HCT116 (cell line): ENCODE measurements around the gene SLC26A5. TPM values are rescaled to one million over a fixed set of nuclear protein-coding genes. Genes with fewer than 3 reads are reported as not detected.

Experiments used
- ATAC-seq: fragments of 200-7000 bp; cut with Tn5 transposase; 2 replicates; pipeline ENCODE4 v1.9.1; 2020; ENCODE audit warnings: mild to moderate bottlenecking, moderate library complexity
- BruUV-seq: library from RNA; stranded (reverse); fragments of 400-500 nt; replicated peaks from 2 replicates; lab custom pipeline; 2021; lab: Mats Ljungman, UMichigan
- CTCF ChIA-PET: fragments of 300-600 bp; sonication (Branson Sonifier 250); formaldehyde crosslinking; loops from one replicate; lab custom pipeline; 2021; ENCODE audit warnings: antibody characterized with exemption; lab: Charles Lee
- POLR2A ChIA-PET: fragments of 300-600, 350-600 bp; sonication (Branson Sonifier 250); formaldehyde crosslinking; loops from one replicate; lab custom pipeline; 2021; ENCODE audit warnings: antibody characterized with exemption; lab: Charles Lee
- RAD21 ChIA-PET, 2 experiments: fragments of 300-600 bp; sonication (Branson Sonifier 250); formaldehyde crosslinking; loops; one replicate each; lab custom pipeline; 2023; ENCODE audit warnings: low total read pairs in 2 of 2; ENCODE audit not compliant: uncharacterized antibody in 2 of 2, unreplicated experiment in 2 of 2, low non-redundant PET in 1 of 2; lab: Charles Lee
- DNase-seq: peaks from one replicate; pipeline ENCODE4 v3.0.0-alpha.2; 2010; ENCODE audit warnings: low read depth, low spot score
- H2AFZ ChIP-seq: fragments of 200-600 bp; shearing (Covaris generic), sonication (generic); 2 replicates; pipeline ENCODE4 v1.6.1; 2017; ENCODE audit warnings: low read depth, mixed run types, mixed read lengths, antibody characterized with exemption, low read length; ENCODE audit not compliant: poor library complexity, severe bottlenecking
- H3K27ac ChIP-seq: 2 replicates; pipeline ENCODE4 v1.5.1; 2012; ENCODE audit warnings: low read depth, low read length
- H3K27me3 ChIP-seq: fragments of 200-600 bp; sonication (generic); 2 replicates; pipeline ENCODE4 v1.6.1; 2016; ENCODE audit warnings: mixed run types, low read length, mixed read lengths; ENCODE audit not compliant: insufficient read depth
- H3K36me3 ChIP-seq, 2 experiments: fragments of 200-500 bp in 1 of 2; fragments of 200-600 bp in 1 of 2; sonication (Bioruptor generic) in 1 of 2; sonication (generic) in 1 of 2; 2 replicates each; pipeline versions ENCODE4 v1.5.1 to v1.6.1; 2014 to 2016; ENCODE audit warnings: low read length in 2 of 2, inconsistent platforms in 1 of 2, mixed read lengths in 1 of 2, mixed run types in 1 of 2; ENCODE audit not compliant: insufficient read depth in 2 of 2, control insufficient read depth in 1 of 2
- H3K4me1 ChIP-seq, 2 experiments: fragments of 200-600 bp in 1 of 2; sonication (generic) in 1 of 2; 2 replicates each; pipeline versions ENCODE4 v1.5.1 to v1.6.1; 2012 to 2017; ENCODE audit warnings: low read length in 2 of 2, inconsistent platforms in 1 of 2, mild to moderate bottlenecking in 1 of 2, mixed read lengths in 1 of 2, mixed run types in 1 of 2, moderate library complexity in 1 of 2; ENCODE audit not compliant: insufficient read depth in 2 of 2, control insufficient read depth in 1 of 2
- H3K4me2 ChIP-seq: fragments of 200-600 bp; sonication (generic); 2 replicates; pipeline ENCODE4 v1.6.1; 2017; ENCODE audit warnings: mixed run types, low read length, mixed read lengths
- H3K4me3 ChIP-seq, 2 experiments: fragments of 200-600 bp in 1 of 2; sonication (generic) in 1 of 2; replicated peaks in 1 of 2; 2 replicates each; pipeline ENCODE4 v1.5.1; 2011 to 2016; ENCODE audit warnings: low read length in 2 of 2, control low read depth in 1 of 2, low read depth in 1 of 2, mild to moderate bottlenecking in 1 of 2, mixed read lengths in 1 of 2, mixed run types in 1 of 2
- H3K79me2 ChIP-seq: fragments of 200-600 bp; sonication (generic); 2 replicates; pipeline ENCODE4 v1.6.1; 2017; ENCODE audit warnings: mild to moderate bottlenecking, mixed run types, low read length, moderate library complexity, mixed read lengths; ENCODE audit not compliant: insufficient read depth
- H3K9ac ChIP-seq: fragments of 200-600 bp; sonication (generic); 2 replicates; pipeline ENCODE4 v1.6.1; 2016; ENCODE audit warnings: low read length, mixed read lengths
- H3K9me2 ChIP-seq: fragments of 200-600 bp; sonication (generic), shearing (Covaris generic); 2 replicates; pipeline ENCODE4 v1.6.1; 2017; ENCODE audit warnings: mixed run types, mild to moderate bottlenecking, moderate library complexity; ENCODE audit not compliant: insufficient read depth
- H3K9me3 ChIP-seq, 2 experiments: fragments of 200-500 bp in 1 of 2; fragments of 200-600 bp in 1 of 2; sonication (Bioruptor generic) in 1 of 2; sonication (generic) in 1 of 2; 2 replicates each; pipeline ENCODE4 v1.6.1; 2014 to 2017; ENCODE audit warnings: low read length in 2 of 2, mixed read lengths in 2 of 2, inconsistent platforms in 1 of 2, low read depth in 1 of 2, mild to moderate bottlenecking in 1 of 2, mixed run types in 1 of 2, moderate library complexity in 1 of 2; ENCODE audit not compliant: control insufficient read depth in 1 of 2, insufficient read depth in 1 of 2
- H4K20me1 ChIP-seq: fragments of 200-600 bp; sonication (generic), shearing (Covaris generic); 2 replicates; pipeline ENCODE4 v1.6.1; 2017; ENCODE audit warnings: mixed run types, mild to moderate bottlenecking, moderate library complexity; ENCODE audit not compliant: insufficient read depth
- CBX3 ChIP-seq: IDR thresholded peaks from 2 replicates; pipeline ENCODE4 v1.6.1; 2012; ENCODE audit warnings: low read depth
- CEBPB ChIP-seq: IDR thresholded peaks from 2 replicates; pipeline ENCODE4 v1.6.1; 2012; ENCODE audit warnings: low read depth
- EGR1 ChIP-seq: IDR thresholded peaks from 2 replicates; pipeline ENCODE4 v1.6.1; 2012; ENCODE audit warnings: low read depth
- ELF1 ChIP-seq: IDR thresholded peaks from 2 replicates; pipeline ENCODE4 v1.6.1; 2012; ENCODE audit warnings: low read depth, borderline replicate concordance
- EZH2phosphoT487 ChIP-seq: fragments of 200-600 bp; IDR thresholded peaks from 2 replicates; pipeline ENCODE4 v1.6.1; 2018; ENCODE audit warnings: antibody characterized with exemption, borderline replicate concordance
- FOSL1 ChIP-seq: IDR thresholded peaks from 2 replicates; pipeline ENCODE4 v1.6.1; 2012; ENCODE audit warnings: low read depth
- JUND ChIP-seq: IDR thresholded peaks from 2 replicates; pipeline ENCODE4 v1.6.1; 2012
- POLR2A ChIP-seq: IDR thresholded peaks from 2 replicates; pipeline ENCODE4 v1.7.0; 2011; ENCODE audit warnings: borderline replicate concordance; ENCODE audit not compliant: insufficient read depth, insufficient read length; ENCODE audit errors: extremely low read depth
- RAD21 ChIP-seq: IDR thresholded peaks from 2 replicates; pipeline ENCODE4 v1.6.1; 2012; ENCODE audit warnings: low read depth, mild to moderate bottlenecking
- SIN3A ChIP-seq: IDR thresholded peaks from 2 replicates; pipeline ENCODE4 v1.6.1; 2012; ENCODE audit warnings: low read depth
- SP1 ChIP-seq: IDR thresholded peaks from 2 replicates; pipeline ENCODE4 v1.6.1; 2012; ENCODE audit warnings: low read depth
- SRF ChIP-seq: IDR thresholded peaks from 2 replicates; pipeline ENCODE4 v1.6.1; 2012; ENCODE audit warnings: low read depth
- TCF7L2 ChIP-seq: IDR thresholded peaks from 2 replicates; pipeline ENCODE4 v1.7.0; 2011; ENCODE audit warnings: borderline replicate concordance, inconsistent platforms; ENCODE audit not compliant: insufficient read depth, insufficient read length; ENCODE audit errors: extremely low read depth
- YY1 ChIP-seq: IDR thresholded peaks from 2 replicates; pipeline ENCODE4 v1.6.1; 2011; ENCODE audit warnings: low read length, low read depth, moderate library complexity, mild to moderate bottlenecking; ENCODE audit not compliant: insufficient replicate concordance; ENCODE audit errors: extremely low read depth
- ZNF274 ChIP-seq: fragments of 200-500 bp; sonication (Bioruptor generic); IDR thresholded peaks from 2 replicates; pipeline ENCODE4 v1.6.1; 2014; ENCODE audit warnings: mild to moderate bottlenecking, low read depth, low read length, inconsistent platforms
- intact Hi-C: fragments of 100-400 bp; cut with micrococcal nuclease; formaldehyde crosslinking; loops from 2 replicates; pipeline ENCODE4 v1.10.0; 2022
- total RNA-seq: library from RNA; stranded (reverse); gene quantifications from one replicate; pipeline ENCODE4 v1.2.1, GENCODE V29; 2021; ENCODE audit not compliant: unreplicated experiment
- TF ChIP-seq, protein P1 (sequence below): IDR thresholded peaks from 2 replicates; pipeline ENCODE4 v1.6.1; 2012
- TF ChIP-seq, protein P2 (sequence below): IDR thresholded peaks from 2 replicates; pipeline ENCODE4 v1.6.1; 2012
- TF ChIP-seq, protein P3 (sequence below): IDR thresholded peaks from 2 replicates; pipeline ENCODE4 v1.6.1; 2011; ENCODE audit warnings: mild to moderate bottlenecking, low read length, moderate library complexity; ENCODE audit not compliant: insufficient replicate concordance; ENCODE audit errors: extremely low read depth
- TF ChIP-seq, protein P4 (sequence below), 3 experiments: fragments of 200-600 bp in 1 of 3; sonication (generic) in 1 of 3; IDR thresholded peaks in 2 of 3; conservative IDR thresholded peaks in 1 of 3; 2 replicates each; pipeline ENCODE4 v1.5.1; 2012 to 2017; ENCODE audit warnings: low read depth in 2 of 3, low read length in 2 of 3, antibody characterized with exemption in 1 of 3, borderline replicate concordance in 1 of 3, control low read depth in 1 of 3, mild to moderate bottlenecking in 1 of 3, mixed read lengths in 1 of 3, mixed run types in 1 of 3, moderate library complexity in 1 of 3; ENCODE audit not compliant: insufficient read depth in 1 of 3

SLC26A5 gene
- total RNA-seq, 1 experiment from 2014 or later: 0.15 TPM

DNA sequence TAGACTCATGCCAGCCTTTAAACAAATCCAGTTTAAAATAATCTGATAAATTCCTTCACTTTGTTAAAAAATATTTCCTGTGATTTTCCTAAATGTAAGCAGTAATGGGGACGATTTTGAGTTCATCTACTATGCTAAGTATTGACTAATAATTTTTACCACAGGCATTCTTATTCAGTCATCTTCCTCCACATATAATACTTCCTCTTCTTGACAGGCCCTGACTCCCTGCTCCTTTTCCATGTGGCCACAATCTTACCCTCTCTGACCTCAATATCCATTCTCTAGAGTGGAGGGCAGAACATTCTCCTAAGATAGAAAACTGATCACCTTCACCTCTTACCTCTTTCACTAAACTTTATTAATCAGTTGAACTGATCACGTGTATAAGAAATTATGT, 109.2 kb downstream of the SLC26A5 start:
- CTCF ChIA-PET: no interaction called here

More for the DNA sequence above, 109.2 kb downstream of the SLC26A5 start:
- DNase-seq (no peak), ATAC-seq (no peak)
- no peaks in the 10 kb centered on the region for H3K9me2 ChIP-seq
- H2AFZ ChIP-seq: no peak overlapping the region
- ChIA-PET RAD21 (no interaction called here), POLR2A (no interaction called here)
- H4K20me1 ChIP-seq: no peaks in the 10 kb centered on the region
- BruUV-seq: no TSS peak
- intact Hi-C loops: no loop called here
- no peak overlapping the region for H3K27ac ChIP-seq
- H3K4me2 ChIP-seq: no peak overlapping the region
- H3K9me3 ChIP-seq: no peaks in the 10 kb centered on the region
- no peak overlapping the region for H3K4me3 ChIP-seq
- H3K4me1 ChIP-seq: no peaks in the 10 kb centered on the region
- H3K79me2 ChIP-seq: peaks cover 99% of the 10 kb centered on the region
- H3K9ac ChIP-seq: no peak overlapping the region
- TF ChIP-seq ZNF274 (no peak), EGR1 (no peak), SP1 (no peak), ELF1 (no peak), JUND (no peak), TCF7L2 (no peak), CEBPB (no peak), SIN3A (no peak), YY1 (no peak), POLR2A (no peak), CBX3 (no peak), RAD21 (no peak), FOSL1 (no peak), SRF (no peak), EZH2phosphoT487 (no peak)
- TF ChIP-seq, protein P1, sequence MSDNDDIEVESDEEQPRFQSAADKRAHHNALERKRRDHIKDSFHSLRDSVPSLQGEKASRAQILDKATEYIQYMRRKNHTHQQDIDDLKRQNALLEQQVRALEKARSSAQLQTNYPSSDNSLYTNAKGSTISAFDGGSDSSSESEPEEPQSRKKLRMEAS: no peak
- TF ChIP-seq, protein P2, sequence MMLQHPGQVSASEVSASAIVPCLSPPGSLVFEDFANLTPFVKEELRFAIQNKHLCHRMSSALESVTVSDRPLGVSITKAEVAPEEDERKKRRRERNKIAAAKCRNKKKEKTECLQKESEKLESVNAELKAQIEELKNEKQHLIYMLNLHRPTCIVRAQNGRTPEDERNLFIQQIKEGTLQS: no peak
- TF ChIP-seq, protein P3, sequence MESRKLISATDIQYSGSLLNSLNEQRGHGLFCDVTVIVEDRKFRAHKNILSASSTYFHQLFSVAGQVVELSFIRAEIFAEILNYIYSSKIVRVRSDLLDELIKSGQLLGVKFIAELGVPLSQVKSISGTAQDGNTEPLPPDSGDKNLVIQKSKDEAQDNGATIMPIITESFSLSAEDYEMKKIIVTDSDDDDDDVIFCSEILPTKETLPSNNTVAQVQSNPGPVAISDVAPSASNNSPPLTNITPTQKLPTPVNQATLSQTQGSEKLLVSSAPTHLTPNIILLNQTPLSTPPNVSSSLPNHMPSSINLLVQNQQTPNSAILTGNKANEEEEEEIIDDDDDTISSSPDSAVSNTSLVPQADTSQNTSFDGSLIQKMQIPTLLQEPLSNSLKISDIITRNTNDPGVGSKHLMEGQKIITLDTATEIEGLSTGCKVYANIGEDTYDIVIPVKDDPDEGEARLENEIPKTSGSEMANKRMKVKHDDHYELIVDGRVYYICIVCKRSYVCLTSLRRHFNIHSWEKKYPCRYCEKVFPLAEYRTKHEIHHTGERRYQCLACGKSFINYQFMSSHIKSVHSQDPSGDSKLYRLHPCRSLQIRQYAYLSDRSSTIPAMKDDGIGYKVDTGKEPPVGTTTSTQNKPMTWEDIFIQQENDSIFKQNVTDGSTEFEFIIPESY: no peak
- TF ChIP-seq, protein P4, sequence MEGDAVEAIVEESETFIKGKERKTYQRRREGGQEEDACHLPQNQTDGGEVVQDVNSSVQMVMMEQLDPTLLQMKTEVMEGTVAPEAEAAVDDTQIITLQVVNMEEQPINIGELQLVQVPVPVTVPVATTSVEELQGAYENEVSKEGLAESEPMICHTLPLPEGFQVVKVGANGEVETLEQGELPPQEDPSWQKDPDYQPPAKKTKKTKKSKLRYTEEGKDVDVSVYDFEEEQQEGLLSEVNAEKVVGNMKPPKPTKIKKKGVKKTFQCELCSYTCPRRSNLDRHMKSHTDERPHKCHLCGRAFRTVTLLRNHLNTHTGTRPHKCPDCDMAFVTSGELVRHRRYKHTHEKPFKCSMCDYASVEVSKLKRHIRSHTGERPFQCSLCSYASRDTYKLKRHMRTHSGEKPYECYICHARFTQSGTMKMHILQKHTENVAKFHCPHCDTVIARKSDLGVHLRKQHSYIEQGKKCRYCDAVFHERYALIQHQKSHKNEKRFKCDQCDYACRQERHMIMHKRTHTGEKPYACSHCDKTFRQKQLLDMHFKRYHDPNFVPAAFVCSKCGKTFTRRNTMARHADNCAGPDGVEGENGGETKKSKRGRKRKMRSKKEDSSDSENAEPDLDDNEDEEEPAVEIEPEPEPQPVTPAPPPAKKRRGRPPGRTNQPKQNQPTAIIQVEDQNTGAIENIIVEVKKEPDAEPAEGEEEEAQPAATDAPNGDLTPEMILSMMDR (IDR thresholded peaks at IDR 0.05 in 2 of 3, conservative IDR thresholded peaks at IDR 0.05 in 1 of 3; ENCODE audit: borderline replicate concordance in 1 of 3, insufficient read depth in 1 of 3, low read depth in 2 of 3, low read length in 2 of 3): no peak
- no peaks in the 10 kb centered on the region for H3K27me3 ChIP-seq
- peaks cover 47 to 58% of the 10 kb centered on the region in 2 experiments for H3K36me3 ChIP-seq
